Progenitor cell of endocrine pancreas (in vitro differentiated cells): Measurements from ENCODE around the gene FLCN. TPM values are rescaled to one million over a fixed set of nuclear protein-coding genes. Genes with fewer than 3 reads are reported as not detected.

ENCODE experiments used
- DNase-seq: peaks from one replicate; pipeline ENCODE4 v3.0.0; 2021; ENCODE audit warnings: low spot score; ENCODE audit not compliant: unreplicated experiment
- H3K27ac Mint-ChIP-seq: 2 replicates; pipeline ENCODE4 v1.8.0; 2021; ENCODE audit warnings: mild to moderate bottlenecking, moderate library complexity, mixed read lengths
- H3K27me3 Mint-ChIP-seq: 2 replicates; pipeline ENCODE4 v1.8.0; 2021; ENCODE audit warnings: mixed read lengths
- H3K36me3 Mint-ChIP-seq: 2 replicates; pipeline ENCODE4 v1.8.0; 2022; ENCODE audit warnings: mixed read lengths; ENCODE audit not compliant: insufficient read depth
- H3K4me1 Mint-ChIP-seq: 2 replicates; pipeline ENCODE4 v1.8.0; 2021; ENCODE audit warnings: low read depth, mixed read lengths
- H3K4me3 Mint-ChIP-seq: 2 replicates; pipeline ENCODE4 v1.8.0; 2021; ENCODE audit warnings: low read depth, mild to moderate bottlenecking, moderate library complexity, mixed read lengths
- H3K9me3 Mint-ChIP-seq: 2 replicates; pipeline ENCODE4 v1.8.0; 2021; ENCODE audit warnings: low read depth, mixed read lengths
- total RNA-seq: library from RNA; stranded (reverse); gene quantifications from 2 replicates; pipeline ENCODE4 v1.2.1, GENCODE V29; 2021
- TF ChIP-seq, protein P1 (sequence below): fragments of 200-600 bp; sonication (generic); IDR thresholded peaks from one replicate; pipeline ENCODE4 v1.5.0; 2021; ENCODE audit warnings: antibody characterized with exemption, mild to moderate bottlenecking; ENCODE audit not compliant: unreplicated experiment

FLCN gene
- total RNA-seq, 1 donor from 2014 or later: 58.4 TPM

DNA sequence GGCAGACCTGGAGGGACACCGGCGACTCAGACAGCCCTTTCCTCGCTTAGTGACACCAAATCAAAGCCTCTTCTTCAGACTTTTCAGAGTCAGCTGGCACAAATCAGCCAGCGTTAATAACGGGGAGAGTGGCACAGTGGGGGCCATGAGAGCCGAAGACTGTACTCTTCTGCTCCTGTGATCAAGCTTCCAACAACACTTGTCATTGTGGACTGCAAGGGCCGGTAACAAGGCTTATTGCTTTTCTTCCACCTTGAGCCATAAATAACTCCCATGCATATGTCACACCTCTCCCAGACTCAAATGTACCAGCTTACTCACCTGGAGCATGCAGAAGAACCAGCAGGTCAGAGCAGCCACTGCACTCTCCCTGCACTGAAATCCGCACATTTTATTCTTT is 12.8 kb downstream of the FLCN start:
- Mint-ChIP-seq H3K9me3 (no peaks in the 10 kb centered on the region), H3K27ac (no peak overlapping the region), H3K36me3 (peaks cover 36% of the 10 kb centered on the region), H3K4me1 (no peaks in the 10 kb centered on the region), H3K27me3 (no peaks in the 10 kb centered on the region), H3K4me3 (no peak overlapping the region)
- DNase-seq: no peak
- TF ChIP-seq, protein P1, sequence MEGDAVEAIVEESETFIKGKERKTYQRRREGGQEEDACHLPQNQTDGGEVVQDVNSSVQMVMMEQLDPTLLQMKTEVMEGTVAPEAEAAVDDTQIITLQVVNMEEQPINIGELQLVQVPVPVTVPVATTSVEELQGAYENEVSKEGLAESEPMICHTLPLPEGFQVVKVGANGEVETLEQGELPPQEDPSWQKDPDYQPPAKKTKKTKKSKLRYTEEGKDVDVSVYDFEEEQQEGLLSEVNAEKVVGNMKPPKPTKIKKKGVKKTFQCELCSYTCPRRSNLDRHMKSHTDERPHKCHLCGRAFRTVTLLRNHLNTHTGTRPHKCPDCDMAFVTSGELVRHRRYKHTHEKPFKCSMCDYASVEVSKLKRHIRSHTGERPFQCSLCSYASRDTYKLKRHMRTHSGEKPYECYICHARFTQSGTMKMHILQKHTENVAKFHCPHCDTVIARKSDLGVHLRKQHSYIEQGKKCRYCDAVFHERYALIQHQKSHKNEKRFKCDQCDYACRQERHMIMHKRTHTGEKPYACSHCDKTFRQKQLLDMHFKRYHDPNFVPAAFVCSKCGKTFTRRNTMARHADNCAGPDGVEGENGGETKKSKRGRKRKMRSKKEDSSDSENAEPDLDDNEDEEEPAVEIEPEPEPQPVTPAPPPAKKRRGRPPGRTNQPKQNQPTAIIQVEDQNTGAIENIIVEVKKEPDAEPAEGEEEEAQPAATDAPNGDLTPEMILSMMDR: no peak

DNA sequence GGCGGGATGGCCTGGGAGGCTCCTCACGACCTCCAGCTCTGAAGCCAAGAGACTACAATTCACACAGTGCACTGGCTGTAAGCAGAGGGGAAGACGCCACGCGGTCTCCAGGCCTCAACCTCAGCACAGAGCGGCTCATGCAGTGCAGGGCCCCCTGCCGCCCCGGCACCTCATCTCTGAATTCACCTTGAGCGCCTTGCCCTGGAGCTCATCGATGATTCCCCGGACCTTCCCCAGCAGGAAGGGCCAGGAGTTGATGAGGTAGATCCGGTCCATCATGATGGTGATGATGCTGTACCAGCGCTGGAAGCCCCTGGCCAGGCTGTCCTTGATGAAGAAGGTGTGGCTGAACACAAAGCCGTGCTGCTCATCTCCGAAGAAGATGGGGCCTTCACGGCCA is 13.2 kb downstream of the FLCN start:
- no peak for DNase-seq
- TF ChIP-seq, protein P1: no peak
- Mint-ChIP-seq H3K27me3 (no peaks in the 10 kb centered on the region), H3K4me1 (no peaks in the 10 kb centered on the region), H3K27ac (no peak overlapping the region), H3K4me3 (no peak overlapping the region), H3K36me3 (peaks cover 34% of the 10 kb centered on the region), H3K9me3 (no peaks in the 10 kb centered on the region)

DNA sequence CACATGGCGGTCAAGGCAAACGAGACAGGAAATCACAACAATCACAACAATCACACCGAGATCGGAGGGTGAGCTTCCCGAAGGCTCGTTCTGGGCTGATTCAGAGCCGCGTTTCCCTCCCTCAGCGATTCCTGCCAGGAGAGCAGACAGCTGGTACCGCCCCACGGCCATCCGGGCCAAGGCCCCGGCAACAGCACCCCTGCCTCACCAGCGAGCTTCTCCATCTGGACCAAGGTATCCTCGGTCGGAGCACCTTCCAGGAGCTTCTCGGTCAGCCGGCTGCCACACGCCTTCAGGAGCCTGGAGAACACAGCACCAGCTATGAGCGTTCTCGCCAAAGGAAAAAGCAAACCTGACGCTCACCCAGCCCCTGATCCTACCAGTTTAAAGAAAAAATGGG is 15.6 kb downstream of the FLCN start:
- no peak overlapping the region for H3K4me3 Mint-ChIP-seq
- H3K9me3 Mint-ChIP-seq: no peaks in the 10 kb centered on the region
- peaks cover 34% of the 10 kb centered on the region for H3K36me3 Mint-ChIP-seq
- no peaks in the 10 kb centered on the region for H3K27me3 Mint-ChIP-seq
- DNase-seq: no peak
- TF ChIP-seq, protein P1: no peak
- H3K27ac Mint-ChIP-seq: no peak overlapping the region
- H3K4me1 Mint-ChIP-seq: no peaks in the 10 kb centered on the region

DNA sequence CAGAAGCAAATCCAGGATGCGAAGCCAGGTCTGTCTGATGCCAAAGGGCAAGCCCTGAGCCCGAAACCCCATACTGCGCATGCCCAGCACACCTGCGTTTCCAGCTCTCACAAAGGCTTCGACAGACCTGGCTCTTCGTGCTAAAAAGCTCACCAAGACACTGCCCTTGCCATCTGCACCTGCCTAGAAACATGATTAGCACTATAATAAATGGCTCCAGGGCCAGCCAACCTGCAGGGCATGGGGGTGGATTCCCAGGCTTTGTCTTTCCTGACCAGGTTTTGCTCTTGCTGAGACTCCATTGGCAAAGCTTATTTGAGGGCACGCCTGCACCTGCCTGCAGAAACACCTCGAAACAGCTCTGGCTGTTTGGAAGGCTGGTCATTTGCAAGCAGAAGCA is 16.4 kb downstream of the FLCN start:
- Mint-ChIP-seq H3K27me3 (no peaks in the 10 kb centered on the region), H3K4me1 (no peaks in the 10 kb centered on the region), H3K9me3 (no peaks in the 10 kb centered on the region), H3K36me3 (peaks cover 32% of the 10 kb centered on the region), H3K4me3 (no peak overlapping the region), H3K27ac (no peak overlapping the region)
- TF ChIP-seq, protein P1: no peak
- no peak for DNase-seq

DNA sequence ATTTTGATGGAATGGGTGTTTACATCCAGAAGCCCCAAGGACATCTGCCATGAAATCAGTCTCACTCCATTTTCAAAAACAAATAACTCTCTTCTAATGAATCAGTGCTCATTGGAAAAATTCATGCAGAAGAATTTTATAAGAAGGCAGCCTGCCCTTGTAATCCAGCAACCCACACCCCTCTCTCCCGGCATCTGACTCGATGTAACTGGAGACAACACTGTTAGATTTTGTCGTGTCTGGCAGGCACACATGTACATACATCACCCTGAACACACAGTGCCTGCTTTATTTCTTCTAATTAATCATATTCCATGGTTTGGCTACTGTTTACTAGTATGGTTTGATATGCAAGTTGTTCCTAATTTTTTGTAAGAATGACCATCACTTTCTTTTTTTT is 19.0 kb downstream of the FLCN start:
- Mint-ChIP-seq H3K27me3 (no peaks in the 10 kb centered on the region), H3K4me1 (no peaks in the 10 kb centered on the region), H3K27ac (no peak overlapping the region), H3K36me3 (peaks cover 23% of the 10 kb centered on the region), H3K4me3 (no peak overlapping the region), H3K9me3 (no peaks in the 10 kb centered on the region)
- TF ChIP-seq, protein P1: no peak
- no peak for DNase-seq
